AG04450 (cell line): ENCODE results near the gene TFR2. TPM values are rescaled to one million over a fixed set of nuclear protein-coding genes. Genes with fewer than 3 reads are reported as not detected.

Source experiments
- CTCF ChIA-PET: fragments of 300-600, 350-600 bp; formaldehyde crosslinking; extraction: SDS; loops from one replicate; lab custom pipeline; 2022; ENCODE audit warnings: antibody characterized with exemption, inconsistent platforms; lab: Charles Lee
- POLR2A ChIA-PET: fragments of 350-600 bp; formaldehyde crosslinking; extraction: SDS; loops from one replicate; lab custom pipeline; 2021; ENCODE audit warnings: antibody characterized with exemption, inconsistent platforms; lab: Yijun Ruan, JAX
- DNase-seq: peaks from one replicate; pipeline ENCODE4 v3.0.0-alpha.2; 2011; ENCODE audit warnings: low read depth, low spot score
- H3K27ac ChIP-seq: one replicate; pipeline ENCODE4 v1.5.1; 2012; ENCODE audit warnings: low read depth, low read length, control low read depth
- H3K27me3 ChIP-seq: one replicate; pipeline ENCODE4 v1.6.0; 2012; ENCODE audit warnings: low read length; ENCODE audit not compliant: control insufficient read depth, insufficient read depth
- H3K4me3 ChIP-seq: 2 replicates; pipeline ENCODE4 v1.5.1; 2011; ENCODE audit warnings: mild to moderate bottlenecking, low read depth, low read length, control low read depth
- H3K9me3 ChIP-seq: 2 replicates; pipeline ENCODE4 v1.5.1; 2012; ENCODE audit warnings: low read length; ENCODE audit not compliant: control insufficient read depth, insufficient read depth
- CTCF ChIP-seq: IDR thresholded peaks from 2 replicates; pipeline ENCODE4 v1.5.1; 2011; ENCODE audit warnings: low read depth, low read length, control low read depth, inconsistent platforms
- polyA plus RNA-seq: library from polyadenylated mRNA; depleted of rRNA; stranded (reverse); fragments of >200 nt; gene quantifications from 2 replicates; pipeline ENCODE4 v1.2.3, GENCODE V29; 2011

Gene TFR2
- polyA plus RNA-seq, 1 experiment = 0.05 TPM

- peak overlapping the region; percentile 21 for H3K27ac ChIP-seq
- H3K27me3 ChIP-seq = no peaks in the 10 kb centered on the region
- no peak overlapping the region for H3K4me3 ChIP-seq
- TF ChIP-seq CTCF = no peak
- CTCF ChIA-PET = no interaction called here
- POLR2A ChIA-PET = interaction anchor here (2.3 kb wide), 1 partner anchor 9 kb away, joined by 12 read pairs; the partner anchor contains the start of genes FBXO24 and LRCH4
- no peak for DNase-seq
- H3K9me3 ChIP-seq = no peaks in the 10 kb centered on the region; the same call in 1 of the 2 replicates
Measured at GRCh38 chr7:100576384-100576993, 64.9 kb downstream of the TFR2 start.

- ChIA-PET POLR2A (interaction anchor here (2.3 kb wide), 1 partner anchor 10 kb away, joined by 12 read pairs; the partner anchor contains the start of genes FBXO24 and LRCH4), CTCF (no interaction called here)
- Histone ChIP-seq H3K9me3 (no peaks in the 10 kb centered on the region; the same call in 1 of the 2 replicates), H3K4me3 (no peak overlapping the region), H3K27me3 (no peaks in the 10 kb centered on the region), H3K27ac (no peak overlapping the region)
- TF ChIP-seq CTCF = no peak
- DNase-seq = no peak
Measured at GRCh38 chr7:100575746-100576383, 65.5 kb downstream of the TFR2 start.

- no peak overlapping the region for H3K27ac ChIP-seq
- CTCF ChIA-PET = no interaction called here
- peaks cover 2% of the 10 kb centered on the region for H3K27me3 ChIP-seq
- POLR2A ChIA-PET = no interaction called here
- no peak for TF ChIP-seq CTCF
- no peak overlapping the region for H3K4me3 ChIP-seq
- H3K9me3 ChIP-seq = no peaks in the 10 kb centered on the region; the same call in 1 of the 2 replicates
- no peak for DNase-seq
Measured at GRCh38 chr7:100575206-100575631, 66.1 kb downstream of the TFR2 start.

GRCh38 chr7:100574362-100575205, 66.8 kb downstream of the TFR2 start:
- H3K4me3 ChIP-seq = no peak overlapping the region
- no peak for DNase-seq
- ChIA-PET POLR2A (interaction anchor here (1.0 kb wide), 1 partner anchor 12 kb away, joined by 4 read pairs; the partner anchor contains the start of genes FBXO24 and LRCH4), CTCF (no interaction called here)
- H3K9me3 ChIP-seq = no peaks in the 10 kb centered on the region; the same call in 1 of the 2 replicates
- H3K27me3 ChIP-seq = peaks cover 2% of the 10 kb centered on the region
- no peak overlapping the region for H3K27ac ChIP-seq
- TF ChIP-seq CTCF = no peak
